Measurements from ENCODE around the gene AMHR2. TPM values are rescaled to one million over a fixed set of nuclear protein-coding genes. Genes with fewer than 3 reads are reported as not detected.

Gene AMHR2
- total RNA-seq, 3 donors from 2014 or later = 0.15 TPM; not detected in 2

DNA sequence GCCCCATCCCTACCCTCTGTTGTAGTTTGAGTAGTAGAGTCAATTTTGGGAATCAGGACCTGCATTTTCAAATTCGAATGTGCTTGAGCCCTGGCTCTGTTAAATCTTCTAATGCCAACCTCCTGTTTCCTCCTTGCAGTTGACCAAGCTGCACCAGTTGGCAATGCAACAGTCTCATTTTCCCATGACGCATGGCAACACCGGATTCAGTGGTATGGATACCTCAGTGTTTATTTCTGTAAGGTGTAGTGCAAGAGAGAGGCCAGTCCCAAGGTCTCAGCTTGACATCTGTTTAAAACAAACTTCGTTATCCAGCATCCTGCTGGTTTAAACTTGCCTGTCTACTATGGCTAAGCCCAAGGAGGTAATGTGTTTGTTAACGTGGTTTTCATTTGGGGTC is 43.4 kb downstream of the AMHR2 start:
- no peaks in the 10 kb centered on the region for H3K27me3 ChIP-seq
- H3K4me1 ChIP-seq = no peaks in the 10 kb centered on the region
- H3K27ac ChIP-seq = no peak overlapping the region
- no peak overlapping the region for H3K4me3 ChIP-seq
- TF ChIP-seq POLR2A (IDR thresholded peaks at IDR 0.05) = no peak
- TF ChIP-seq, protein P1, sequence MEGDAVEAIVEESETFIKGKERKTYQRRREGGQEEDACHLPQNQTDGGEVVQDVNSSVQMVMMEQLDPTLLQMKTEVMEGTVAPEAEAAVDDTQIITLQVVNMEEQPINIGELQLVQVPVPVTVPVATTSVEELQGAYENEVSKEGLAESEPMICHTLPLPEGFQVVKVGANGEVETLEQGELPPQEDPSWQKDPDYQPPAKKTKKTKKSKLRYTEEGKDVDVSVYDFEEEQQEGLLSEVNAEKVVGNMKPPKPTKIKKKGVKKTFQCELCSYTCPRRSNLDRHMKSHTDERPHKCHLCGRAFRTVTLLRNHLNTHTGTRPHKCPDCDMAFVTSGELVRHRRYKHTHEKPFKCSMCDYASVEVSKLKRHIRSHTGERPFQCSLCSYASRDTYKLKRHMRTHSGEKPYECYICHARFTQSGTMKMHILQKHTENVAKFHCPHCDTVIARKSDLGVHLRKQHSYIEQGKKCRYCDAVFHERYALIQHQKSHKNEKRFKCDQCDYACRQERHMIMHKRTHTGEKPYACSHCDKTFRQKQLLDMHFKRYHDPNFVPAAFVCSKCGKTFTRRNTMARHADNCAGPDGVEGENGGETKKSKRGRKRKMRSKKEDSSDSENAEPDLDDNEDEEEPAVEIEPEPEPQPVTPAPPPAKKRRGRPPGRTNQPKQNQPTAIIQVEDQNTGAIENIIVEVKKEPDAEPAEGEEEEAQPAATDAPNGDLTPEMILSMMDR (IDR thresholded peaks at IDR 0.05) = no peak
- TF ChIP-seq POLR2AphosphoS5 (IDR thresholded peaks at IDR 0.05) = no peak
- no peaks in the 10 kb centered on the region for H3K9me3 ChIP-seq
- DNase-seq (ENCODE audit: low spot score in 2 of 2) = no peak
- H3K36me3 ChIP-seq = peaks cover 17% of the 10 kb centered on the region
- intact Hi-C loops (cut with DNase I; ENCODE audit: low total_unique reads) = no loop called here

DNA sequence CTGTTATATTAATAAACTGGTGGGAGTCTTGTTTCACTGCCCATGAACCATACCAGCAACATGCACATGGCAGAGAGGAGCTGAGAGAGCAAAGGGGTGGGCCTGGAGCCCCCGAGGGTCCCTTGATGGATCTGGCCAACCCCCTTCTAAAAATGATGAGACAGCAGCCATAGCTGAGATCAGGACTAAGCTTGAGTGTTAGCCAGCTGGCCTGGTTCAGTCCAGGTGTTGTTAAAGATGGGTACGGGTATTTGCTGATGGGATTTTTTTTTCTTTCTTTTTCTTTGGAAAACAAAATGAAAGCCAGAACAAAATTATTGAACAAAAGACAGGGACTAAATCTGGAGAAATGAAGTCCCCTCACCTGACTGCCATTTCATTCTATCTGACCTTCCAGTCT is 44.2 kb downstream of the AMHR2 start:
- Histone ChIP-seq H3K36me3 (peaks cover 11% of the 10 kb centered on the region), H3K27me3 (no peaks in the 10 kb centered on the region), H3K9me3 (no peaks in the 10 kb centered on the region), H3K27ac (no peak overlapping the region), H3K4me3 (no peak overlapping the region), H3K4me1 (no peaks in the 10 kb centered on the region)
- no peak for DNase-seq (ENCODE audit: low spot score in 2 of 2)
- intact Hi-C loops (cut with DNase I; ENCODE audit: low total_unique reads) = no loop called here
- TF ChIP-seq, protein P1 (IDR thresholded peaks at IDR 0.05) = no peak
- no peak for TF ChIP-seq POLR2A (IDR thresholded peaks at IDR 0.05)
- TF ChIP-seq POLR2AphosphoS5 (IDR thresholded peaks at IDR 0.05) = no peak

DNA sequence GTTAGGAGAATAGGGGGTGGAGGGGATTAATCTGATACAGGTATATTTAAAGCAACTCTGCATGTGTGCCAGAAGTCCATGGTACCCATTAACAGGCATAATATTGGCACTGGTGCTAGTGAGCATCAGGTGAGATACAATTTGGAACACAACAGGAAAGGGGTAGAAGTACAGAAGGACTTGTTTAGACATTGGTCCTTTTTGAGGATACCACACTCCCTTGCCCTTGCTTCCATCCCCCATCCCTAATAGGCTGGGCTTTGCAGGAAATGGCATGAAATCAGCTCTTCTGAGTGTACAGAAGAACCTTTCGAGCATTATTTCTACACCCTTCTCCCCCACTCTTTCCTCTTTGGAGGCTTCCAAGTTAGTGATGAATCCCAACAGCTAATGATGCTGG is 44.6 kb downstream of the AMHR2 start:
- no peaks in the 10 kb centered on the region for H3K27me3 ChIP-seq
- no peak overlapping the region for H3K4me3 ChIP-seq
- no peak overlapping the region for H3K27ac ChIP-seq
- H3K9me3 ChIP-seq = no peaks in the 10 kb centered on the region
- H3K36me3 ChIP-seq = peaks cover 11% of the 10 kb centered on the region
- DNase-seq (ENCODE audit: low spot score in 2 of 2) = no peak
- H3K4me1 ChIP-seq = peaks cover 0 to 1% of the 10 kb centered on the region in 2 donors
- intact Hi-C loops (cut with DNase I; ENCODE audit: low total_unique reads) = no loop called here
- TF ChIP-seq POLR2AphosphoS5 (IDR thresholded peaks at IDR 0.05) (no peak), POLR2A (IDR thresholded peaks at IDR 0.05) (no peak)
- TF ChIP-seq, protein P1 (IDR thresholded peaks at IDR 0.05) = no peak

DNA sequence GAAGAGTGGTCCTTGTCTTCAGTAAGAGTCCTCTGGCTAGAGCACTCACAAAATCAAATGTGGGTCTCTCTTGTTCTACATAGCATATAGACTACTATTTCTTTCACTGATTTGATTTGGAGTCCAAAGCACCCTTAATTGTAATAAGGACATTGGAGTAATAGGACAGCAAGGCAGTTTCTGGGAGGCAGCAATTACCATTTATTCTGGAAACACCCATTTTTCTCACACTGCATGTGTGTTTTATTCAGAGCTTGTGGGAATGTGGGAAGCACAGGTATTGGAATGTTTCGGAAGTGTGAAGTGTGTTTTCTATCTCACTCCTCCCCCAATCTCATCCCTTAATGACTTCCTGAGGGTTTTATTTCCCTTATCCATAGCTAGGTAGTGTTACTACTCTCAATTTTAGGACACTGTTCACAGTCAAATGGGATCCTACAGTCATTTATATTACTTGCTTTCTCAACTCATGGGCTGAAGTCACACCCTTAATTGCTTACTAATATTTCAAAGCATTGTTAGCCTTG is 48.5 kb downstream of the AMHR2 start:
- no peaks in the 10 kb centered on the region for H3K9me3 ChIP-seq
- TF ChIP-seq POLR2A (IDR thresholded peaks at IDR 0.05) = no peak
- TF ChIP-seq POLR2AphosphoS5 (IDR thresholded peaks at IDR 0.05) = no peak
- TF ChIP-seq, protein P1 (IDR thresholded peaks at IDR 0.05) = no peak
- H3K27me3 ChIP-seq = no peaks in the 10 kb centered on the region
- H3K27ac ChIP-seq = peak overlapping the region in 1 of 2 donors; percentile 17
- DNase-seq (ENCODE audit: low spot score in 2 of 2) = no peak
- intact Hi-C loops (cut with DNase I; ENCODE audit: low total_unique reads) = no loop called here
- peaks cover 0 to 5% of the 10 kb centered on the region in 2 donors for H3K4me1 ChIP-seq
- no peak overlapping the region for H3K4me3 ChIP-seq
- H3K36me3 ChIP-seq = peaks cover 13% of the 10 kb centered on the region

DNA sequence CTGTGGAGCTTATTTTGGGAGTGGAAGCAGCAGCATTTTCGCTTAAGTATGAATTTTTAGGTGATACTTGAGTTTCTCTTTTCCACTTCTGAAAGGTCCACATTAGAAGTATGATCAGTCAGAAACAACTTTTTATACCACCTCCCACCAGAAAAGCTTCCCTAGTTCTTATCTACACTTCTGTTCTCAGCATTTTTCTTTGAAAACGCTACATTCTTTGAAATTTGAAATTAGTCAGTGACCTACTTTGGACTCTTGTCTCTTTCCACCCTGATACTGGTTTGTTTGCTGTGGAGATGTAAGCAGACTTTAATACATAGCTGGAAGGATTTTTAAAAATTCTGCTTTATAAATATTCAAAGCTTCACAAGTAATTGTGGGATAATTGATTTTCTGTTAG is 50.4 kb downstream of the AMHR2 start:
- peaks cover 7% of the 10 kb centered on the region for H3K36me3 ChIP-seq

More for the DNA sequence above, 50.4 kb downstream of the AMHR2 start:
- peaks cover 0 to 5% of the 10 kb centered on the region in 2 donors for H3K4me1 ChIP-seq
- no peaks in the 10 kb centered on the region for H3K27me3 ChIP-seq
- DNase-seq (ENCODE audit: low spot score in 2 of 2) = no peak
- no peaks in the 10 kb centered on the region for H3K9me3 ChIP-seq
- TF ChIP-seq, protein P1 (IDR thresholded peaks at IDR 0.05) = no peak
- no peak for TF ChIP-seq POLR2AphosphoS5 (IDR thresholded peaks at IDR 0.05)
- no peak for TF ChIP-seq POLR2A (IDR thresholded peaks at IDR 0.05)
- H3K4me3 ChIP-seq = no peak overlapping the region
- peak overlapping the region in 1 of 2 donors; percentile 50 for H3K27ac ChIP-seq
- intact Hi-C loops (cut with DNase I; ENCODE audit: low total_unique reads) = no loop called here
